ENCODE results near the gene PABPN1L.

PABPN1L gene

GRCh38 chr16:88883117-88883895 lies 16.8 kb upstream of the PABPN1L start:
- no peak for DNase-seq (ENCODE audit: low spot score)
- TF ChIP-seq CTCF (IDR thresholded peaks at IDR 0.05; ENCODE audit: borderline replicate concordance, control extremely low read depth, extremely low read depth, insufficient read depth, missing control alignments) = no peak
- in situ Hi-C loops (cut with MboI; ENCODE audit: low sequenced_read_pairs, unreplicated experiment) = no loop called here

- TF ChIP-seq CTCF (IDR thresholded peaks at IDR 0.05; ENCODE audit: borderline replicate concordance, control extremely low read depth, extremely low read depth, insufficient read depth, missing control alignments) = no peak
- DNase-seq (ENCODE audit: low spot score) = no peak
- in situ Hi-C loops (cut with MboI; ENCODE audit: low sequenced_read_pairs, unreplicated experiment) = no loop called here
These were observed 16.0 kb upstream of the PABPN1L start for GRCh38 chr16:88882358-88883030.

GRCh38 chr16:88881675-88882357 lies 15.4 kb upstream of the PABPN1L start:
- in situ Hi-C loops (cut with MboI; ENCODE audit: low sequenced_read_pairs, unreplicated experiment) = no loop called here
- no peak for TF ChIP-seq CTCF (IDR thresholded peaks at IDR 0.05; ENCODE audit: borderline replicate concordance, control extremely low read depth, extremely low read depth, insufficient read depth, missing control alignments)
- no peak for DNase-seq (ENCODE audit: low spot score)

GRCh38 chr16:88881007-88881615 lies 14.7 kb upstream of the PABPN1L start:
- in situ Hi-C loops (cut with MboI; ENCODE audit: low sequenced_read_pairs, unreplicated experiment) = no loop called here
- TF ChIP-seq CTCF (IDR thresholded peaks at IDR 0.05; ENCODE audit: borderline replicate concordance, control extremely low read depth, extremely low read depth, insufficient read depth, missing control alignments) = no peak
- DNase-seq (ENCODE audit: low spot score) = no peak

- no peak for DNase-seq (ENCODE audit: low spot score)
- in situ Hi-C loops (cut with MboI; ENCODE audit: low sequenced_read_pairs, unreplicated experiment) = no loop called here
These were observed 14.0 kb upstream of the PABPN1L start for GRCh38 chr16:88880226-88881006.

More at GRCh38 chr16:88880226-88881006, 14.0 kb upstream of the PABPN1L start:
- no peak for TF ChIP-seq CTCF (IDR thresholded peaks at IDR 0.05; ENCODE audit: borderline replicate concordance, control extremely low read depth, extremely low read depth, insufficient read depth, missing control alignments)
